Measurements from ENCODE around the gene PIAS1. TPM values are rescaled to one million over a fixed set of nuclear protein-coding genes. Genes with fewer than 3 reads are reported as not detected.

Gene PIAS1
- total and polyA plus RNA-seq, 9 of the 15 experiments (the other 6 are each of a cell fraction or from before 2014, with no cell fraction given) = 18.0 to 59.1 (median 28.5) TPM

GRCh38 chr15:68113273-68113672, 59.2 kb downstream of the PIAS1 start (continued):
- TF ChIP-seq ZNF76 (CRISPR knock-in tag; IDR thresholded peaks at IDR 0.05; ENCODE audit: borderline replicate concordance) = no peak
- no peak for TF ChIP-seq HMGN3 (IDR thresholded peaks at IDR 0.05; ENCODE audit: borderline replicate concordance, extremely low read depth, insufficient read length, low read depth, low read length)
- peak; percentile 61; the same call in 1 of the 2 replicates for TF ChIP-seq GATA2 (CRISPR knock-in tag; IDR thresholded peaks at IDR 0.05)
- TF ChIP-seq HMBOX1 (IDR thresholded peaks at IDR 0.05) = peak; percentile 75
- TF ChIP-seq KAT7 (CRISPR knock-in tag; IDR thresholded peaks at IDR 0.05; ENCODE audit: borderline replicate concordance) = no peak
- no peak for TF ChIP-seq ELF2 (CRISPR knock-in tag; IDR thresholded peaks at IDR 0.05)
- no peak for TF ChIP-seq CREB3 (tag; conservative IDR thresholded peaks at IDR 0.05; ENCODE audit: low read depth)

GRCh38 chr15:68113751-68114150, 59.6 kb downstream of the PIAS1 start:
- Histone ChIP-seq H2AFZ (ENCODE audit: low read depth, low read length) (no peak overlapping the region), H3K4me2 (ENCODE audit: insufficient read depth, low read length) (no peak overlapping the region), H4K20me1 (replicated peaks; ENCODE audit: control insufficient read depth, insufficient read depth, low read length) (no peaks in the 10 kb centered on the region; the same call in 1 of the 2 replicates), H3K9ac (ENCODE audit: insufficient read depth in 1 of 2, low read depth in 2 of 2, low read length in 2 of 2) (0 out of 4 replicates have a peak overlapping the region, but pooled peaks of 1 of the 2 experiments have one; percentile 28), H3K27ac (ENCODE audit: extremely low read depth, low read depth, low read length) (peak overlapping the region; percentile 51; the same call in 1 of the 3 replicates), H3K79me2 (ENCODE audit: control insufficient read depth, insufficient read depth, low read length) (peaks cover 87% of the 10 kb centered on the region), H3K9me1 (ENCODE audit: control insufficient read depth, insufficient read depth, low read length) (no peaks in the 10 kb centered on the region), H3K4me3 (peak overlapping the region; percentile 5; the same call in 1 of the 2 replicates), H3K36me3 (ENCODE audit: control insufficient read depth, insufficient read depth, low read length) (no peaks in the 10 kb centered on the region), H3K9me3 (replicated peaks; ENCODE audit: control insufficient read depth, insufficient read depth, low read depth, low read length) (no peaks in the 10 kb centered on the region), H3K4me1 (replicated peaks in 1 of 2; ENCODE audit: control insufficient read depth in 2 of 2, insufficient read depth in 2 of 2, low read length in 2 of 2) (no peaks in the 10 kb centered on the region; a peak in 2 of 5 replicates), H3K27me3 (ENCODE audit: control insufficient read depth in 2 of 2, insufficient read depth in 2 of 2, low read length in 2 of 2) (no peaks in the 10 kb centered on the region)
- in situ Hi-C loops (cut with MboI) (no loop called here), intact Hi-C loops (cut with micrococcal nuclease) (no loop called here)
- ATAC-seq (no peak), DNase-seq (ENCODE audit: extremely low read depth in 1 of 4, low spot score in 3 of 4) (no peak), FAIRE-seq (no peak)
- 17% methylated on average over 1 of the region's 1 CpG for WGBS (ENCODE audit: insufficient coverage, low coverage, missing lambda C conversion rate)
- ChIA-PET CTCF (ENCODE audit: low intra/inter-chr PET ratio) (no interaction called here), POLR2A (interaction anchor here (1.3 to 1.5 kb wide), 2 partner anchors 8 to 31 kb away, joined by 5 to 6 read pairs; no protein-coding TSS in a partner anchor)
- no TSS peak for BruUV-seq (replicated peaks)
- TF ChIP-seq MCM7 (IDR thresholded peaks at IDR 0.05) (0 out of 4 replicates have a peak, but pooled peaks of 1 of the 2 experiments have one; percentile 29), MYBL2 (IDR thresholded peaks at IDR 0.05; ENCODE audit: low read depth) (no peak), MYBL2 (CRISPR knock-in tag; IDR thresholded peaks at IDR 0.05; ENCODE audit: borderline replicate concordance) (no peak), NKRF (IDR thresholded peaks at IDR 0.05; ENCODE audit: borderline replicate concordance) (no peak), ZSCAN32 (CRISPR knock-in tag; IDR thresholded peaks at IDR 0.05) (no peak), DACH1 (IDR thresholded peaks at IDR 0.05; ENCODE audit: partially characterized antibody) (peak; percentile 68), GABPA (tag; conservative IDR thresholded peaks at IDR 0.05; ENCODE audit: low read depth) (no peak), RB1 (IDR thresholded peaks at IDR 0.05; ENCODE audit: low read depth) (no peak), TEAD4 (IDR thresholded peaks at IDR 0.05; ENCODE audit: low read length) (no peak), TEAD4 (CRISPR knock-in tag; IDR thresholded peaks at IDR 0.05; ENCODE audit: borderline replicate concordance) (no peak)

All from K562 (cell line).